ENCODE results near the gene CD69.
"Not testable (repeated sequence)": the region's sequence is repeated elsewhere in the genome, so short reads cannot be mapped to it uniquely, and the experiment has no call there.

CD69 gene

DNA sequence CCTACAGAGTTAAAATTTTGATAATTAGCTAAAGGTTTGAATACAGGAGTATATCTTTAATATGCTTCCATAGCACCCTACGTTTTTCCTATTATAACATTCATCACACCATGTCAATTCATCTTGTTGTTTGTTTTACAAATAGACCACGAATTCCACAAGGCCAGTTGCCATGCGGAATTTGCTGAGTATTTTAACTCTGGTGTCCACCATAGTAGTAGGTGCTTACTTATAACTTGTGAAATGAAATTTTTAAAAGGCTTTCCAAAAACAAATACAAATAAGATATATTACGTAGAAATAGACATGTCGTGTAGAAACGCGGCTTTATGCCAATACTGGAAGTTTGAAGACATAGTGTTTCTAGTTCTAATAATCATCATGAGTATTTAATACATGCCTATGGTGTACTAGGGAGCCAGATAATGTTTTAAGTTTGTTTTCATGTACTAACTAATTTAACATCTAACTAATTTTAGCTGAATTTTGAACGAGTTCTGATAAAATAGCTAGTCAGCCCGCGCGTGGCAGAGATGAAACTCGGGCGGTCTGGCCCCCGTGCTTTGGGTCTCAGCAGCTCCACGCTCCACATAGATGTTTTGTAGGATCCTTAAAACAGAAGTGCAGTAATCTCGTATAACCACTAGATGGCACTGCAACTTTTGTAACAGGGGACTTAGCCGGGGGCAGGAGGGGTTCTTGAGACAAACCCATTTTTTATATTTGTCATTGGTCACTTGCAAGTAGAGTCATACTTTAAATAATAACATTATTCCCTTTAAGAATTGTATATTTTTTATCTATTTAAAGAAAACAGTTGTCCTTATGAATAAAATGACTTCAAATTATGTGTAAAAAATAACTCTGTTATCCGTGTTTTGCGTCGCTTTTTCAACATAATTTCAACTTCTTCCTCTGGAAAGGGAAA is 10.2 kb downstream of the CD69 start:
- peak; percentile 44 for DNase-seq (ENCODE audit: low read depth, low spot score)

- no peak for DNase-seq (ENCODE audit: low read depth, low spot score)
These were observed 11.1 kb downstream of the CD69 start for GRCh38 chr12:9749640-9750039.

DNA sequence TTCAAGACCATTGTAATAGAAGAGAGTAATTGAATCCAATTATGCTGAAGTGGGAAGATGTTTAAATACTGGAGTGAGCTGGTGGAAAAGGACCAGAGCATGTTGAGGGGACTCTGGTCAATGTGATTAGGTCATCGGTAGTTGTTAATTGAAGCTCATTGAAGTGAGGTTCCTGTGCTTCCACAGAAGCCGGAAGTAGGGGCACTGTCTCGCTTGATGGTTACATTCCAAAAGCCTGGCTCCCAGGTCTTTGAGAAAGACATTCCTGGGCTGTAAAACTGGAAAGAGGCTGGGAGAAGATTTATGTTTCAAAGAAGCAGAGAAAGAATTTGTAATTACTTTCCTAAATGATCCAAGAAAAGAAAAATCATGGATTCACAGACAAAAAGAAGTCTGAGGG is 15.5 kb downstream of the CD69 start:
- DNase-seq (ENCODE audit: low read depth, low spot score) = no peak

DNA sequence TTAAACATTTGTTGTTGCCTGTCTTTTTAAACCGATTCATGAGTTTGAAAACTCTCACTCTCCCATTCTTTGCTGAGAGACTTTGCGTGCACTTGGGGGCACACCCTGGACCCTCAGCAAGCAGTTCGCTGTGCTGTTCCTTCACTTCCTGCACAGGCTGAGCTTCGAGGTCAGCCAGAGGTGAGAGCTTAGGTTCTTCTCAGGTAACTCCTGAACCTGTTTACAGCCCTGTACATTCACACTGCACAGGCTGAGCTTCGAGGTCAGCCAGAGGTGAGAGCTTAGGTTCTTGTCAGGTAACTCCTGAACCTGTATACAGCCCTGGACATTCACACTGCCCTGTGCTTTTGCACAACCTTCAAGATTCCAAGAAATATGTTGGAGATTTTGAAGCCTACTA is 18.0 kb downstream of the CD69 start:
- no peak for DNase-seq (ENCODE audit: low read depth, low spot score)

DNA sequence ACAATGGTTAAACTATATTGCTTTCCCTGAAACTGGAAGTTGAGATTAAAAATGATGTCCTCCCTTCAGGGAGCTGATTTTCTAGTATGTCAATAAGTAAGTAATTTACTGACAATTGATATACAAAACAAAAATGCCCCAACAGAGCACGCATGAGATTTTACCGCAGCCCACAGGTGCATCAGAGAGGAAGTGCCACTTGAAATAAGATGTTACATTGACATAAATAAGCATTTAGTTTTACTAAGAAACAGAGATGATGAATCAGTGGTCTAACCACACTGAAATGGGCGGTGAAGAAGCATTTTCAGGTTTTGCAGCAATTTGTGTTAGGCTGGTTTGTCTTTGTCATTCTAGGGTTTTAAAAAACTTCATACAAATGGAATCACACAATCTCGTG is 19.0 kb downstream of the CD69 start:
- no peak for DNase-seq (ENCODE audit: low read depth, low spot score)

- DNase-seq (ENCODE audit: low read depth, low spot score) = no peak
These were observed 20.5 kb downstream of the CD69 start for GRCh38 chr12:9740106-9740750.

DNA sequence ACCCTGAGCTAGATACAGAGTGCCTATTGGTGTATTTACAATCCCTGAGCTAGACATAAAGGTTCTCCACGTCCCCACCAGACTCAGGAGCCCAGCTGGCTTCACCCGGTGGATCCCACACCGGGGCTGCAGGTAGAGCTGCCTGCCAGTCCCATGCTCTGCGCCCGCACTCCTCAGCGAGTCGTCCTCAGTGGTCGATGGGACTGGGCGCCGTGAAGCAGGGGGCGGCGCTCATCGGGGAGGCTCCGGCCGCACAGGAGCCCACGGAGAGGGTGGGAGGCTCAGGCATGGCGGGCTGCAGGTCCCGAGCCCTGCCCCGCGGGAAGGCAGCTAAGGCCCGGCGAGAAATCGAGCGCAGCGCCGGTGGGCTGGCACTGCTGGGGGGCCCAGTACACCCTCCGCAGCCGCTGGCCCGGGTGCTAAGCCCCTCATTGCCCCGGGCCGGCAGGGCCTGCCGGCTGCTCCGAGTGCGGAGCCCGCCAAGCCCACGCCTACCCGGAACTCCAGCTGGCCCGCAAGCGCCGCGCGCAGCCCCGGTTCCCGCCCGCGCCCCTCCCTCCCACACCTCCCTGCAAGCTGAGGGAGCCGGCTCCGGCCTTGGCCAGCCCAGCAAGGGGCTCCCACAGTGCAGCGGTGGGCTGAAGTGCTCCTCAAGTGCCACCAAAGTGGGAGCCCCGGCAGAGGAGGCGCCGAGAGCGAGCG is 21.1 kb downstream of the CD69 start:
- DNase-seq (ENCODE audit: low read depth, low spot score) = not testable (repeated sequence)

DNA sequence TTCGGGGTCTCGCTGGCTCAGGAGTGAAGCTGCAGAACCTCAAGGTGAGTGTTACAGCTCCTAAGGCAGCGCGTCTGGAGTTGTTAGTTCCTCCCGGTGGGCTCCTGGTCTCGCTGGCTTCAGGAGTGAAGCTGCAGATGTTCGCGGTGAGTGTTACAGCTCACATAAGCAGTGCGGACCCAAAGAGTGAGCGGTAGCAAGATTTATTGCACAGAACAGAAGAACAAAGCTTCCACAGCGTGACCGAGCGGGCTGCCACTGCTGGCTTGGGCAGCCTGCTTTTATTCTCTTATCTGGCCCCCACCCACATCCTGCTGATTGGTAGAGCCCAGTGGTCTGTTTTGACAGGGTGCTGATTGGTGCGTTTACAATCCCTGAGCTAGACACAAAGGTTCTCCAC is 21.8 kb downstream of the CD69 start:
- not testable (repeated sequence) for DNase-seq (ENCODE audit: low read depth, low spot score)

DNA sequence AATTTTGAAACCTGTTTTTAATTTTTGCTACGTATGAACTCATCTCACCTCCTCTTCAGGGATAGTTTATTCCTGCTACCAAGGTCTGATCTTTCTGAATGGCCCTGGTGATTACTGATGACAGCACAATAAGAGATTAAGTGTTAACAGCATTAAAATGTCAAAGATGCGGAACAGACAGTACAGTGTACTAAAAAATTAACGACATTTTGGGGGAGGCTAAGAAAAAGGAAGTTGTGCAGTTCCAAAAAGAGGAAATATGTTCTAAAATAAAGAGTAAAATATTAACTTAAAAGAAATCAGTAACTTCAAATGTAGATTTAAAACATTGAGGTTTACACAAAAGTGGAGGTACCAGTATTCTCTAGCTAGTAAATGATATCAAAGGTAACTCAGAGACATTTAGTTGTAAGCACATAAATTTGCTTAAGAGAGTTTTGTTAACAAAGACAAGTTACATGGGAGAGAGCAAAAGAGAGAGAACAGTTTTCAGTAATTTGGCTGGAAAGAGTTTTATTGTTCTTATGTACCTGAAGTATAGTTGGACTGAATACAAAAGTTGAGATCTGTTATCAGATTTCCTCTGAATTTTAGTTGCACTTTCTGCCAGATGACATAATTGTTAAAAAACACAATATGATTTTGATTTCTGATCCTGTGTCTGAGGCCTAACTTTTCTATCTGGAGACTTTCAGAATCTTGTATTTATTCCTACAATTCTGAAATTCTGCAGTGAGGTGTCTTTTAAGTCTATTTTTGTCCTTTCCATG is 23.6 kb downstream of the CD69 start:
- no peak for DNase-seq (ENCODE audit: low read depth, low spot score)

- no peak for DNase-seq (ENCODE audit: low read depth, low spot score)
These were observed 25.1 kb downstream of the CD69 start for GRCh38 chr12:9735601-9736000.

DNA sequence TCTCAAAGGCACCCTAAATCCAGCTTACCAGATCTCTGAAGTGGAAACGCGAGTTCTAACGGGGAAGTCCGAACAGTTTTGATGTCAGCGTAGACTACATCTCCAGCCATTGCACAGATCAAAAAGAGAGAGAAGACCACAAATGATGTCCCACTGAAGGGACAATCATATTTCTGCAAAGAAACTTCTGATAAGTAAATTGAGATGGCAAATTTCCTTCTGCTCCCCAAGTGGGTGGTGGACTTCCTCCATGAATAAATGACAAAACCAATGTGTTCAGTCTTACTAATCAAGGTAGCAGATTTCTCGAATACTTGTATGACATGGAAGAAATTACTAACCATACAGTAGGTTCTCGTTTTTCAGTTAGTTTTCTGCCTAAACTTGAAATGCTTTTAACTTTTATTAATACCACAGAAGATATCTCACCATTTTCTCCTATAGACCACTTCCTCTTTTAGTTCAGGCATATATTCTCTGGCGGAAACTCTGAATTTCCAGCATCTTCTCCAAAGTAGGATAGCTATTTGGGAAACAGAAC is 27.7 kb downstream of the CD69 start, which contains the start of gene CLECL1:
Gene CLECL1 (minus strand): TSS at position 177 of the 541 bp plus-strand sequence.
- DNase-seq (ENCODE audit: low read depth, low spot score) = no peak

DNA sequence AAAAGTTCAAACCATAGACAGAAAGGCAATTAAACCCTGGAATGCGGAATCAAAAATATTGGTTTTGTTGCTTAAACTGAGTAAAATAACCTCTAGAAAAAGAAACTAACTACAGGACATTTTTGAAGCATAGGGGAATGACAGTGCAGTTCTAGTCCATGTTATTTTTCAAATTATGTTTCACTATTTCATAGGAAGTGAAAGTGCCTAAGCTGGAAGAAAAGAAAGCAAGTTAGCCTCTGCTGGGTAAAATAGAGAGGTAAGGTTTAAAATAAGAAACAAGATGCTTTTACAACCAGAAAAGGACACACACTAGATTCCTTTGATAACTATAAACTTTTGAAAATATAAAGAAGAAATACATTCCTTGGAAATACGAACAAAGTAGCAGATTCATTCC is 28.9 kb downstream of the CD69 start:
- DNase-seq (ENCODE audit: low read depth, low spot score) = no peak

- DNase-seq (ENCODE audit: low read depth, low spot score) = no peak
These were observed 29.3 kb downstream of the CD69 start for GRCh38 chr12:9731393-9731792.

DNA sequence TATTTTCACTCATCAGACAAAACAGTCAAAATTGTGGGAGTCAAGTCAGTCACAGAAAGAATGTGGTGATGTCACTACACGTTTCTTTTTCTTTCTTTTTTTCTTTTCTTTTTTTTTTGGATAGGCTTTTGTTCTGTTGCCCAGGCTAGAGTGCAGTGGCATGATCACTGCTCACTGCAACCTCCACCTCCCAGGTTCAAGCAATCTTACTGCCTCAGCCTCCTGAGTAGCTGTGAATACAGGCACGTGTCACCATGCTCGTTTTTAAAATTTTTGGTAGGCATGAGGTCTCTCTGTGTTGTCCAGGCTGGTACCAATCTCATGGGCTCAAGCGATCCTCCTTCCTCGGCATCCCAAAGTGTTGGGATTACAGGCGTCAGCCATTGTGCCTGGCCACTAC is 30.1 kb downstream of the CD69 start:
- DNase-seq (ENCODE audit: low read depth, low spot score) = no peak

- DNase-seq (ENCODE audit: low read depth, low spot score) = no peak
These were observed 30.7 kb downstream of the CD69 start for GRCh38 chr12:9730011-9730410.

DNA sequence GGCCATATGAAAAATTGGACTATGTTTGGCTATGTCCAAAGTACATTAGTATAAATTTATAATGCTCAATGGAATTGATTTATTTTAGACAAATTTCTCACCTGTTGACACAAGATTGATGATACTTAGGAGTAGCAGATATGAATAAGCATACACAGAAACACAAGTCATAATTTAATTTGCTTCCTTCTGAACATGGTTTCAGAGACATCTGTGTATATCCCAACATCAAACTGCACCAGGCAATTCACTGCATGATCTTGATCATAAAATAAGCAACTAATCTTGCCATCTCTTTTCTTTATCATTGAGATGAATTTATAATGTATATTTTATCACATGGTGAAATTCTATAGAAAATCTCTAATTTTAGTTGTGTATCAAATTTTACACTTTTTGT is 31.6 kb downstream of the CD69 start:
- DNase-seq (ENCODE audit: low read depth, low spot score) = no peak

DNA sequence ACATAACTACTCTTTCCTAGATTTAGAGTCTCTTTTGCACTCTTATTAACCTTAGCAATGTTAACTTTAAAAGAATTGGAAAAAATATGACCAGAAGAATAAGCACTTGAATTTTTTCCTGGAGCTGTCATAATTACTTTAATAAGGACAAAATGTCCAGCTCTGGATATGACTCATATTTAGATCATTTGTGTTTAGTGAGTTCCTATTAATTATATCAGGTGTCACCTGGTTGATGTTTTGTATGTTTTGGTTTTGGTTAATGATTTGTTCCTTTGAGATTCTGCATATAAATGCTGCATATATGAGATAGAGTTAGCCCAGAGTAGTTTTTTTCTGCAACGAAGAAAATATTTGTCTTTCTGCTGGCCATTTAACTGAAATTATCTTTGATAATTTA is 32.9 kb downstream of the CD69 start:
- DNase-seq (ENCODE audit: low read depth, low spot score) = no peak

DNA sequence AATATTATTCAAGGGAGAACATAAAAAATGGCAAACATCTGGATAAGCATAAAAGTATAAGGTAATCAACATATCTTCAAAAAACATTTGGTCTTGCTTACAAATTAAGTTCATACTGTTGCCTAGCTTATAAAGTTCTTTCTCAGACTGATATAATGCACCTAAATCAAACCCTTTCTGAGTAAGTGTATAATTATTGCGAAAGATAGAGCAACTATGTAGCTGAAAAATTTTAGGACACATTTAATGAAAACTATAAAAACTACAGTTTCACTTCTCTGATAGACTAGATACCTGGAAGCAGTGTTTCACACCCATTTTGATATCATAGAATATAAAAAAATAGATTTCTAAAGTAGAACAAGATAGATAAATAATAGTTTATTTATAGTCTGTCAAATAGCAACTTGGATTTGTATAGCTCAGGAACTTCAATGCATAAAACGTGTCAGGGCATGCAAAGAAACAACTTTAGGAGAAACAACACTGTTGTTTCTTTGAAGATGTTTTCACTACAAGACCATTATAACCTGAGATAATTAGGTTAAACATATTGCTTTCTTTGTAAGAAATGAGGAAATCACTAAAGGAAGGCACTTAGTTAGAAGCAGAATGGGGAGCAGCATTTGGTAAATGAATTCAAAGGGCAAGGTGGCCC is 35.4 kb downstream of the CD69 start:
- no peak for DNase-seq (ENCODE audit: low read depth, low spot score)

GRCh38 chr12:9724023-9724422 is 36.7 kb downstream of the CD69 start:
- DNase-seq (ENCODE audit: low read depth, low spot score) = no peak

DNA sequence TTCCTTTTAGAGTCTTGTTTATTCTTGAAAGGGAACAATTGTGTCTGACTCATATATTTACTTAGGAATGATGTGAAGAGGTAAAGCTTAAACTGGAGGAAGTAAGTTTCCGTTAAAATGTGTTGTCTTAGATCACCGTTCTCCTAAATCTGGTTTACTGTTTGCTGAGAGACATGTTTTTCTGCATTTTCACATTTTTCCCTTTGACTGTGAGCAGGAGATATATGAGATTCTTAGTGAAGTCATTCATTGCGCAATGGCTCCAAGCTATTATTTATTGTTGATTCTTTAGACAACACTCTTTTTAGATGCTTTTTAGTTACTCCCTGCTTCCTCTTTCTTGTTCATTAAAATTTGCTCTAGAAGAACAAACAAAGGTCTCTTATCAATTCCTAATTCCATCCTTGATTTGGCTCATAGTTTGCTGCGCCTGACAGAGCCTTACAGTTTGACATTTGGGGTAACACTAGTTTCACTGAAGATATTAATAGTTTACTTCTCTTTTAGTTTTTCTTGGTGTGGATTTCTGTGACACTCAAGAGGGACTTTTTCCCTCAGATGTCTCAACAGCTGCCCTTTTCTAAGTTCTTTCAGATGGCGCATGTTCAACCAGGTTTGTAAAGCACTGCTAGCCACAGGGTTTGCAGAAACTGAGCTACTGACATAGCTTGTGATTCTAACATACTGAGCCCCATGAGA is 39.2 kb downstream of the CD69 start:
- no peak for DNase-seq (ENCODE audit: low read depth, low spot score)
